NCI-H146 treated with DMSO at 0.1 percent for 48 hours (cell line): Measurements from ENCODE around the gene GRM5.

Experiments used
- DNase-seq: peaks from one replicate; lab custom pipeline; 2025; ENCODE audit not compliant: unreplicated experiment; lab: John Stamatoyannopoulos, UW

The GRM5 gene

DNA sequence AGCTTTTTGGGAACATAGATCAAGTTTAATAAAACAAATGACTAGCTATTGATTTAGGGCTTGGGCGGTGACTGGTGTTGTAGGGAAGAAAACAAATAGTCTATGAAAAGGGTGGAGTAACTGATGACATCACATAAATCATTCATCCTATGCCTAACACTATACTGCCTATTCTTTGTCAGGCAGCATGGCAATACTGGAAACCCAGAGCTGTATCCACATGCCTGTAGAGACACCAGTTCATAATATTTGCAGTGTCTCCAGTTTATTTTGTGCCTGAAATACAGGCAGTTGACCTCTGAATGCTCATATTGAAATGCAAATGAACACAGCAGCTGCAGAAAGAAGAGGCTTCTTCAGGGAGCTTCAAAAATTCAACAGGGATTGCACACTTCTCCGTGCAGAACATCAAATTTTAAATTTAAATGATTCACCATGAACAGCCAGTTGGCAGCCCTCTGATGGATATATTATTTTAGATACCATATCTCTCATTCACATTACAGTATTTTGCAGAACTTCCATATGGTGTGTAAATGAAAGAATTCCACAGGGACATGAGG is 445.1 kb downstream of the GRM5 start:
- no peak for DNase-seq

- DNase-seq = no peak
Observed at GRCh38 chr11:88619656-88620385, 446.0 kb downstream of the GRM5 start.

DNA sequence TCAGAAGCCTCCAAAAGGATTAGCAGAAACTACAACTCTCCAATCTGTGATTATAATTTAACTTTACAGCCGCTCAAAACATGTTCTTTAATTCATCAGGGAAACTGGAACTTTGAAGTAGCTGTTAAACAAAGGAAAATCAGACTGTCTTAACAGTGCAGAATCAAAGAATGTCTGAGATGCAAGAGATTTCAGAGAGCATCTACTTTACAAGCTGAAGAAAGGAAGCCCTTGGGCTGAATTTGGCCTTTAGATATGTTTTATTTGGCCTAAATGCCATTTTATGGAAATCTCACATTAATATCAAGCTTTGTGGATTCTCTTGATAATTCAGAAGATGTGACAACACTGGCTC is 446.7 kb downstream of the GRM5 start:
- DNase-seq = no peak

- DNase-seq = no peak
Observed at GRCh38 chr11:88618327-88619070, 447.3 kb downstream of the GRM5 start.

DNA sequence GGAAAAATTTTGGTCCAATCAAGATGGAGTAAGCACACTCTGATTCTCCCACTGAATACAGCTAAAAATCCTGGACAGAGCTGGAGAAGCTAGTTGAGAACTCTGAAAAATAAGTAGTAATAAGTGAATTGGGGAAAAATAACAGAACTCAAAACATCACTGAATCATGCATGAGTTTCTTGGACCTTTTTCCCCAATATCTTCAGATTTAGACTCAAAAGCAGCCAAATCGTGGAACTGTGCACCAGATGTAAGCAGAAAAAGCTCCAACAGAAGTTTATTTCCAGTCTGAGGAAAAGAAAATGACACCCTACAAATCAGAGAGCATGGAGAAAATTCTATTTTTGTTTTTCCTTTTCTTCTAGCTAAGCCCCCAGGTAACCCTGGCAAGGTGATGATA is 448.6 kb downstream of the GRM5 start:
- DNase-seq = no peak

DNA sequence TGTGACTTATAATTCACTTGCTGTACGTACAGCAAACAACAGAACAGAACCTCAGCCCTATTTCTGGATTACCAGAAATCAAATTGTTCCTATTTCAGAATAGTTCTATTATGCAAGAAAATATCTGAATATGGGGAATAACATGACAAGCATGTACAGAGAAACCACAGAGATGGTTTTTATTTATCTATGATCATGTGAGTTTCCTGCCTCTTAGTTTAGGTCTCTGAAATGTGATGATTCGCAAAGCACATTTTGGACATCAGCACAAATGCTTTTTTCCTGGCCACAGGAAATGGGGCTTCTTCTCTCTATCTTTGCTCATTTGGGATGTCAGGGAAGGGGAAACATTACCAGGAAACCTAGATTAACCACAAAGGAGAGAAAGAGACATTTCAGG is 461.5 kb downstream of the GRM5 start:
- DNase-seq = no peak

DNA sequence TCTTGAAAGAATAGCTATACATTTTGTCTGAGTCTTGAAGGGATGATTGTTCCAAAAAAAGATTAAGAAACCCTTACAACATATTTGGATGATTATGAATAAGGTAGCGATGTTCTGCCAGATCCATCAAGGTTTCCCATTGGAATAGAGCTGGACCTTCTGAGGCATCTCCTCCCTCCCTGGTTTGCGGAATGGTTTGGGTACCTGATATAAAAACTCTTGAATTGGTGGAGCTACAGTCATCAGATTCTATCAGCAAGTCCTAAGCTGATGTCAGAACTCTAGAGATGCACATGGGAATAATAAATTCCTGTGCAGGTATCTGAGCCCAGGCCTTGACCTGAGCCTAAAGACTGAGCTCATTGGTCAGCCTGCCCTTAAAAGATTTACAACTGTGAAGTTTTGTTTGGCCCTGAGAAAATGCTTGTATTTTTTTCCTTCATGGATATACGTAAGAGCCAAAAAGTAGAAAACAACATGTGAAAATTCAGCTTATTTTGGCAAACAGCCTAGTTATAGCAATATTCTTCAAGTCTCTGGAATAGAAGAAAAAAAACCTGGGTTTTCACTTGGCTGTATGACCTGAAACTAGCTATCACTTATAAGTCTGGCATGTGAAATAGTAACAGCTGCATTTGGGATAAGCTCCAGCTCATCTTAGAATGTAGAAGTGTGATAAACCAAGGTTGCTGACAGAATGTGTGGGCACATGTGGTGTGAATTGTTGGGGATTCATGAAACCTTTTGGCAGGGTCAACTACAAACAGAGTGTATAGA is 462.5 kb downstream of the GRM5 start:
- DNase-seq = no peak

DNA sequence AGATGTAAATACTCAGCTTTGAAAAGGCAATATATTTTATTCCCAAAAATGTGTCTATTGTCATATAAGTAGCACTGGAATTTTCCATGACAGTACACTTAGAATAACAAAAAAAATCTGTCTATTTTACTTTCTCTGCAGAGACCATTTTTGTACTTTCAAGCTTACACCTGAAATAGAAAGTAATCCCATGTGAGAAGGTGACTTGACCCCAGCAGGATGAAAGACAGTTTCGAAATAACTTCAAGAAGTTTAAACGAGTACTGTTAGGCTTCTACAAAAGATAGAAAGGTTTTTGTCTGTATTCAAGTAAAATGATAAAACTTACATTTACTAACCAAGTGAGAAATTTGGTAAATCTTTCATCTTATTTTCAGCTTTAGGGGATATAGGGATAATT is 468.4 kb downstream of the GRM5 start:
- DNase-seq = no peak

DNA sequence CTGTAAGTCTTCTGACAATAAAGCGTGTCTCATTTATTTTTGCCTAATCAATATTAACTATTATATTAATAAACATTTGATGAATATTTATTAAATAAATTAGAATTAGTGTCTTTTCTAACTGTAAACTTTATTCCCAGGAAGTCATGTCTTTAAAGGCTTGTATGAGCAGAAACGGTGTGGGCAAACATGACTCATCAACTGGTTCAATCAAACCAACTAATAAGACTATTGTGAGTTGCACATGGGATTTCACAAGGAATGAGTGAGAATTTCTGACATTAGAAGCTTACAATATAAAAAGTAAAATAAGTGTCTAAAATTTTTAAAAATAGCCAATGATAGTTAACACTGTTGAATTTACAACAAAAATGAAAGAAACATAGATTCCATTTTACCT is 469.0 kb downstream of the GRM5 start:
- DNase-seq = no peak

GRCh38 chr11:88594274-88594950 is 471.4 kb downstream of the GRM5 start:
- DNase-seq = no peak

DNA sequence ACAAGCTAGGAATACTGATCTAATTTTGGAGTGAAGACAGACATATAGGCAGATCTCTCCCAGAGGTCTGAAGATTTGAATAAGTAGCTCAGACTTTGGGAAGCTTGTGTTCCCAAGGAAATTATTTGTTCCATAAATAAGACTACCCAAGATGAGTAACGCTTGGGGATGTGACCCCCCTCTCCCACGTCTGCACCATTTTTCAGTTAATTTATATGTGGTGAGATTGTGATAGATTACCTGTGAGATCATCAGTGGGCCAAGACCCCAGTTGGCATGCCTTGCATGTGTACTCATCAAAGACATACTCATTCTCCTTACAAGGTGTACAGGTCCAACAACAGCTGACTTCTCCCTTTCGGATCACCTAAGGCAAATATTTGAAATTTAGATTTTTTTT is 475.4 kb downstream of the GRM5 start:
- DNase-seq = no peak

DNA sequence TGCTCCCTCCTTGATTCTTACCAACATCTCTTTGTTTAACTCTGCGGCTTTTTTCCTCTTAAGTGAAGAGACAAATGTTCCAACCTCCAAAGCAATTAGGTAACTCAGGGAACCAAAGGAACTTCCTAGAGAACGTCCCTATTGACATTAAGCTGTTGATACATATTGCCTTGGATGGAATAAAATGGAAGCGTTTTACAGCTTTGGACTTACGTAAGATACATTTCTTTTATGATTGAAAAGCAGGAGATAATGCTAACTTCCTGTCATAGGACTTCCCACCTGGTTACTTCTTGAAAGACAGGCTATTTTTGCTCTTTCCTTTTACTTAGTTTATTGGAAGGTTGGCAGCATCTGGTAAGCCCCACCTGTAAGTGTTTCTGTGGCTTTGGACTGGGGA is 482.5 kb downstream of the GRM5 start:
- no peak for DNase-seq

GRCh38 chr11:88579466-88579865 is 486.3 kb downstream of the GRM5 start:
- DNase-seq = no peak

- no peak for DNase-seq
Observed at GRCh38 chr11:88576741-88577140, 489.0 kb downstream of the GRM5 start.

- DNase-seq = no peak
Observed at GRCh38 chr11:88575916-88576315, 489.9 kb downstream of the GRM5 start.

DNA sequence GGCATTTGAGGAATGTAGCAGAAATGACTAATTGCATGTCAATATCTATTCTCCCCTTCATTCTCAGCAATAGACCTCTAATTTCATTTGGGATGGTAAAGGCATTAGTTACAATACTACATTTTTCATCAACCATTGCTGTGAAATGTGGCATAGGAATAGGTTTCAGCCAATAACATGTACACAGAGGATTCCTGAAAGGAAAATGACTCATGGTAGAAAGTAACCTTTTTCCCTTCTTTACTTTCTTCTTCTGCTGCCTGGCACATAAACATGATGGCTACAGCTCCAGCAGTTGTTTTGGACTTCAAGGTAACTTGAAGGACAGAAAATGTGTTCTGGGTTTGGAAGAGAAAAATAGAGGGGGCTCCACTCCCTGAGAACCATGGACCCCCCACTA is 496.4 kb downstream of the GRM5 start:
- no peak for DNase-seq

DNA sequence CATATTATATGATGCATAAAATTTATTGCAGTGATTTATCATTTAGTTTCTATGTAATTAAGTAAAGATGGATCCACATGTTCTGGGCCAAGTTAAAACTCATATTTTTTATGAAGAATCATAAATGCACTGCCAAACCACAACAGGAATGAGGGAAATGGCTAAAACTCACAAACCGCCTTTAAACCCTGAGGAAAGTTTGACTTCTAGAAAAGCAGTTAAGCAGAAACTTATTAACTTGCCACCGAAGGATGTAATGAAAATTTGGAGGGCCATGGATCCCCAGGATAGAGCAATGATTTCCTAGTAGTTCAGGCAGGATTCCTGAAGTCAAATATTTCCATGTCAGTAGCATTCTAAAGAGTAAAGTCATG is 510.0 kb downstream of the GRM5 start:
- DNase-seq = no peak

DNA sequence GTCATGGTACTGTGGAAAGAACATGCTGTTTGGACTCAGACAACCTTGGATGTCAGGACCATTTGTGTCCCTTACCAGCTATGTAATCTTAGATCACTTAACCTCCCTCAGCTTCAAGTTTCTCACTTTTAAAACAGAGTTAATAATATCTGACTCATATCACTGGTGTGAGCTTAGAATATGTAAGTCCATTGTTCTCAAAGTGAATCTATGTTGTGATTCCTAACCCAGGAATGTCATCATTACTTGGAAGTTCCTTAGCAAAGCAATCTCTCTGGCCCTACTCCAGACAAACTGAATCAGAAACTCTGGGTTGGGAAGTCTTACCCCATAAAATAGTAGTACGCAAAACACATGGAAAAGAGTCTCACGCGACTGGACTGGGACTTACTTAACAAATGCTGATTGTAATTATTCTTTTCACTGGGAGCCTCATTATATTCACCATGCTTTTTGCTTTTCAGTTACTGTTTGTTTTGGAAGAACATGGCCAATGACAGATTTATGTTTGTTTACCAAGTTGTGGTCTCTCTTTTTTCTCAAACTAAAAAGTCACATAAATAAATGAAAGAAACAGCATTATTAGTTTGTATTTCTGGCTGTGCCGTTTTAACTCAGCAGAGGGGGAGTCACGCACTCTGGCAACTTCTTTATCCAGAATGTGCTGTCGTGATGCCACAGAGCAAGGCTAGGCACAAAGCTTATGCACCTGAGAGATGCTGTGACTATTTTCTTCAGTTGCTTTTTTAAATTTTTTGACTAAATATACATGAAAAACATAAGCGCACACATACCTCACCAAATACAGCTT is 510.6 kb downstream of the GRM5 start:
- DNase-seq = no peak

GRCh38 chr11:88553204-88553603 is 512.6 kb downstream of the GRM5 start:
- no peak for DNase-seq

DNA sequence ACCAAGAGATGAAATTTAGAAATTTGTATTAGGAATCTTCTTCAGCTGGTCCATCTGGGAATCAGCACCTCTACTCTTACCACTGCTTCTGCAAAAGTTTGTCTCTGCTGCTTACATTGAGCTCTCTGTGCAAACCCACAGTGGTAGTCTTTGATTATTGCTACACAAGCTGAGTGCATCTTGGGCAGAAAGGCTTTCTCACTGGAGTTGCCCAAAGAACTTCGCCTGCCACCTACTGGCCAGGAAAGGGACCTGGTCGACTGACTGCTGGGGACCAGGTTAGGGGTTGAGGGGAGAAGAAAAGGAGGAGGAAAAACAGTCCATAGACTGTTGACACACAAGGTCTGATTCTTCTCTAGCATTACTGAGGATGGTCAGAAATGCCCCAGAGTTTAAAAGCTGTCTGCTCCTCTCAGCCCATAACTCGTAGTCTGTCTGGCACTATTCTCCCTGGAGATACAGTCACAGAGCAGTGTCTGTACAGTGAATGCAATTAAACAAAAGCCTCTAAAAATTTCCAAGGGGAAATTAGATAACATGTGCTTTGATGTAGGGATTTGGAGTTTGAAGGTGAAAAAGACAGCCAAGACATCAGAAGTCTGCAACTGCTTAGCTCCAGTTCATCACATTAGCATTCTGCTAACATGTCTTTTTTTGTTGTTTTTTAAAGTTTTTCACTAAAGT is 513.3 kb downstream of the GRM5 start:
- no peak for DNase-seq
